Right hindlimb (tissue), 1 donor: ENCODE measurements around the gene RABL6.

ENCODE experiments used
- DNase-seq: peaks from one replicate; pipeline ENCODE4 v3.0.0-alpha.2; 2018

The RABL6 gene

DNA sequence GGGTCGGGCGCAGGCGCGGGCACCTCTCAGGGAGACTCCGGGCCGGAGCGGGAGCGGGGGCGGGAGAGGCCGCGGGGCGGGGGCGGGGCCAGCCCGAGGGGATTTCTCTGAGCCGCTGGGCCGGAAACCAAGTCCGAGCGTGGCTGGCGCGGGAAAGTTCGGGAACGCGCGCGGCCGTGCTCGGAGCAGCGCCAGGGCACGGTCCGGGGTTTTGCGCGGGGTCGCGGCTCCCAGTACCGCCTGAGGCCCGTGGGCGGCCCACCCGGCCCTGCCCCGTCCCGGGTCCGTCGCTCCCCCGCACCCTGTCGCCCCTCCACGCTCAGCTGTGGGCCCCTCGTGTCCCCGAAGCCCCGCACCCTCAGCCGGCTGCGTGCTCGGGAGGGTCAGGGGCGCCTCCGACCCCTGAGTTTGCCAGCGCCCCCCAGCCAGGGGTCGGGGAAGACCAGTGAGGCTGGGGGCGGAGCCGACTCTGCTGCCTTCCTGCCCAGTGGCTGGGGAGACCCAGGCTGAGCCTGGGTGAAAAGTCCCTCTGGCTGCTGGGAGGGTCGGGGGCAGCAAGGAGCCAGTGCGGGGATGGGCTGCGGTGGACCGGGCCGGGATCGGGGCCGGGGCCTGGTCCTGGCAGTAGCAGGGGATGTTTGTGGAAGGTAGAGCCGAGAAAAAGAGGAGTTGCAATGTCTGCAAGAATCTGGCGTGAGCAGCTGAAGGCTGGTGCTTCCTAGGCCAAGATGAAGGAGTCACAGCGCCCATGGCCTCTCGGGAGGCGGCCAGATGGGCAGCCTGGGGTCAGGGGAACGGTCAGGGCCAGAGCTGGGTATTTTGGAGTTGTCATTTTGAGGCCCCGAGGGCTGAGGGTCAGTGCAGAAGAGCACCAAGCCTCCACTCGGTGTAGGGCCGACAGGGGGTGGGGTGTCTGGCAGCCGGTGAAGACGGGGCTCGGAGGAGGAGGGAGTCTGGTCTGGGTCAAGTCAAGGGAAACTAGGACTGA, 79.2 kb downstream of the RABL6 start:
- DNase-seq: no peak

DNA sequence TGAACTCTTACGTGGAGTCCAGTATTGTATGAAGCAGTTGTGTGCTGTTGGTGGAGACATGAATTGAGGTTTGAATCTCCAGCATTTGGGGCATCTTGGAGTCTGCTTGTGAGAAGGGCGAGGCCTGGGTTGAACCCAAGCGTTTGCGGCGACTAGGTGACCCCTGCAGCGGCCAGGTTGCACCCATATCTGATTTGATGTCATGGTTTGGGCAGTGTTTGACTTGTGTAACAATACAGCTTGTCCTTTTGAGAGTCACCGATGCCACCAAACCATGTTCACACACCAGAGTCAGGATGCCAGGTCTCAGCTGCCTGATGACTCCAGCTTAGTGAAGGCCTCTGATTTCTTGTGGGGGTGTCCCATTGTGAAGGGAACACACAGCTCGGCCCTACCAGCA, 80.7 kb downstream of the RABL6 start:
- DNase-seq: no peak

DNA sequence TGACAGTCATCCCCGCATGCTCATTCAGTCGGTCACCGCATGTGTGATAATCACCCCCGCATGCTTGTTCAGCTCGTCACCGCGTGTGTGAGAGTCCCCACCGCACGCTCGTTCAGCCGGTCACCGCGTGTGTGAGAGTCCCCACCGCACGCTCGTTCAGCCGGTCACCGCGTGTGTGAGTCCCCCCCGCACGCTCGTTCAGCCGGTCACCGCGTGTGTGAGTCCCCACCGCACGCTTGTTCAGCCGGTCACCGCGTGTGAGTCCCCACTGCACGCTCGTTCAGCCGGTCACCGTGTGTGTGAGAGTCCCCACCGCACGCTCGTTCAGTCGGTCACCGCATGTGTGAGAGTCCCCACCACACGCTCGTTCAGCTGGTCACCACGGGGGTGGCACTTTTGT, 82.1 kb downstream of the RABL6 start:
- no peak for DNase-seq

- no peak for DNase-seq
Measured at GRCh38 chr9:136890661-136891060, 82.9 kb downstream of the RABL6 start.
